IPS-NIHi7 (cell line): ENCODE measurements around the gene RUNDC3A.

Experiments used
- DNase-seq: peaks from one replicate; pipeline ENCODE4 v3.0.0; 2012; ENCODE audit warnings: mixed read lengths; ENCODE audit errors: extremely low spot score

Gene RUNDC3A

DNA sequence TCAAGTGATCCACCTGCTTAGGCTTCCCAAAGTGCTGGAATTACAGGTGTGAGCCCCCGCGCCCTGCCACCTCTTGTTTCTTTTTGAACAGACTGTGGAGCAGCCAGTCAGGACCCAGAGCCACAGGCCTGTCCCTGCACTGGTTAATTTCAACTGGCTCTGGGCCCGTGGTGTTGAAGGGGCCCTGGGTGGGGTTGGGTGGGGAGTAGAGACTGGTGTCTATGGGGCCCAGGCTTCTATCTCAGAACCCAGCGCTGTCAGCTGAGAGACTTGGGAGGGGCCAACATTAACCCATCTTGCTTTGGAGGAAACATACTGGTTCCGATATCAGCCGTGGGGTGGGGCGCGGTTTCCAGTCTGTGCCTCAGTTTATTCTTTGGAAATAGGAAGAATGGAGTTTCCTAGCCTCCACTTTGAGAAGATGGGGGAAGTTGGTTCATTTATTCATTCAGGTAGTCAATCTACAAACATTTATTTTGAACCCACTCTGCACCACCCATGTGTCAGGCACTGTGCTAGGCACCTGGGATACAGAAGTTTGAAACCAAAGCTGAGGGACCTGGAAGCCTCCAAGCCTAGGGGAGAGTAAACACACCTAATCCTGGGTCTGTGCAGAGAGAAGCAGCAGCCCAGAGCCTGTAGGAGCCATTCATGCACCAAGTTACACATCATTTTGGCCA lies 24.9 kb upstream of the RUNDC3A start:
- no peak for DNase-seq

GRCh38 chr17:44284024-44284400 lies 24.4 kb upstream of the RUNDC3A start:
- DNase-seq: no peak

DNA sequence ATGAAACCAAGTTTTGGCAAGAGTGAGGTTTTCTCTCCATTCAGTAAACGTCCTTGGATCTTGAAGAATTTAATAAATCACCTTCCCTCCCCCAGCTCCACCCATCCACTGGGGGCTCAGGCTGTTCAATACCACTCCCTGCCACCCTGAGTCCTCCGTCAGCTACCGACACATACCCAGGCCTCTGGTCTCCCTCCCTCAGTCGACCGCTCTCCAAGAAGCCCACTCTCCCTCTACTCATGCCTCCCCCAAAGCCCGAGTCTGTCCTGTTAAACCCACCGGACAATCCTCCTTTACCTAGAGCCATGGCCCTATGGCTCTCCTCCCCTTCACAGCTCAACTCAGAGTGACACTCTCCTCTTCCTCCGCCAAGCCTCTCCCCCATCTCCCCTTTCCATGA lies 20.8 kb upstream of the RUNDC3A start:
- no peak for DNase-seq

GRCh38 chr17:44293509-44294226 lies 14.7 kb upstream of the RUNDC3A start:
- DNase-seq: no peak

DNA sequence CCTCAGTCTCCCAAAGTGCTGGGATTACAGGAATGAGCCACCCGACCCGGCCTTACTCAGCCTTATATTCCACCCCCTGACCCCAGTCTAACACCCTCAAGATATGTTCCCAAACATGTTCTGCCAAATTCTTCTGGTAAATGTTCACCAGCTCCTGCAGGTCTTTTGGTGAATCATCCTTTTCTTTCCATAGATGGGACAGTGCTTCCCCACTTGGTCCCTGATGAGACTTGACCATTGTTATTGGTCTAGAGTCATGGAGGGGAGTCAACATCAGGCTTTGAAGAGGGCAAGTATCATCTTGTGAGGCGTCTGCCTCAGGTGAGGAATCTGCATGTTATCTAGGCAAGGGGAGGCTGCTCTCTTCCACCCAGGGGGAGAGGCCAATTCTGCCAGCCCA lies 10.4 kb upstream of the RUNDC3A start:
- no peak for DNase-seq

DNA sequence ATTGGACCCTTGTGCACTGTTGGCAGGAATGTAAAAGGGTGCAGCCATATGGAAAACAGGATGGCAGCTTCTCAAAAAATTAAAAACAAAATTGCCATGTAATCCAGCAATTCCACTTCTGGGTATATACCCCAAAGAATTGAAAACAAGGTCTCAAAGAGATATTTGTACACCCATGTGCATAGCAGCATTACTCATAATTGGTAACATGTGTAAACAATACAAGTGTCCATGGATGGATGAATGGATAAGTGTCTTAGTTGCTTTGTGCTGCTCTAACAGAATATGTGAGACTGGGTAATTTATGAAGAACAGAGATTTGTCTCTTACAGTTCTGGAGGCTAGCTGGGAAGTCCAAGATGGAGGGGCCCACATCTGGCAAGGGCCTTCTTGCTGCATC lies 3.8 kb upstream of the RUNDC3A start:
- DNase-seq: no peak

DNA sequence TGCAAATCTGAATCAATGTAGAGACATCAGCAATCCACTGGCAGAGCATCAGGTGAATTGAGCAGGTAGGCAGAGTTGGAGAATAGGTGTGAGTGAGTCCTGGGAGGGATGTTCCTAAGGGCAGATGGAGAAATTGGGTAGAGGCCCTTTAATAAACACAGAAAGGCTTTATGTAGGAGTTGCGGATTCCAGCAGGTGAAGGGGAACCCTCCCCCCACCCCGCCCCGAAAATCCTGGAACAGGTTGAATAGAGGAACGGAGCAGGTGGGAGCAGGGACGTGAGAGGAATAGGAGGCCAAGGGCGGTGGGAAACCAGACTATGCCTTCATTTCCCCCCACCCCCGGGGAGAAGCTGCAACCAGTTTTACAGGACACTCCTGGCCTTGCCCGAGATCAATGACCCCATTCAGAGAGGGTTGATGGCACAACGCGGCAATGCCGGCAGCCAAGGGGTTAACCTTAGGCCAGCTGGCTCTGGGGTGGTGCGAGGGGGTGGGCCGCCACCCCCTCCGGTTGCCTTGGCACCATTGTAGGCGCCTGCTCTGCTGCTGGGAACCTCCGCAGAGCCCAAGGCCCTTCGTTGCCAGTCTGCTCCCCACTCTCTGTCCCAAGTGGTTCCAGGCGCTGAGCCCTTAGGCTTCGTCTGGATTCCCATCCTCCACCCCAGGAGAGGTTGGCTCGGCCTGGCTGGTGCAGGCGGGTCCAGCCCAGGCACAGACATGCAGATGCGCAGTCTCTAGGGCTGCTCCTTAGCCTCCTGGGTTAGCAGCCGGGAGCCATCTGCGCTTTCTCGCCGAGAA lies 814 bp upstream of the RUNDC3A start:
- peak; percentile 88 for DNase-seq

DNA sequence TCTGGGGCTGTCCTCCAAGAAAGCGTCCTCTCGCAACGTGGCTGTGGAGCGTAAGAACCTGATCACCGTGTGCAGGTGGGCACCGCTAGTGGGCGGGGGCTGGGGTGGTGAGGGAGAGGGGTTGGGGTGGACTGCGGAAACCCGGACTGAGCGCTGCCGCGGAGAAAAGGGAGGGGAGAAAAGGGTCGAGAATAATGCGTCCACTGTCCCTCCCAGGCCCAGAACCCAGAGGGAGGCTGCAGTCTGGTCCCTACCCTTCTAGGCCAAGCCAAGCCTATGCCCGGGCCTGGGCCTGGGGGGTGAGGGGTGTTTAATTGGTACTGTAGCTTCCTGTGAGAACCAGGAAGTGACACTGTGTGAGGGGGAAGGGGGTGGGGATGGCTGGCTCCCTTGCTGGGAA lies 464 bp downstream of the RUNDC3A start:
- DNase-seq: no peak

DNA sequence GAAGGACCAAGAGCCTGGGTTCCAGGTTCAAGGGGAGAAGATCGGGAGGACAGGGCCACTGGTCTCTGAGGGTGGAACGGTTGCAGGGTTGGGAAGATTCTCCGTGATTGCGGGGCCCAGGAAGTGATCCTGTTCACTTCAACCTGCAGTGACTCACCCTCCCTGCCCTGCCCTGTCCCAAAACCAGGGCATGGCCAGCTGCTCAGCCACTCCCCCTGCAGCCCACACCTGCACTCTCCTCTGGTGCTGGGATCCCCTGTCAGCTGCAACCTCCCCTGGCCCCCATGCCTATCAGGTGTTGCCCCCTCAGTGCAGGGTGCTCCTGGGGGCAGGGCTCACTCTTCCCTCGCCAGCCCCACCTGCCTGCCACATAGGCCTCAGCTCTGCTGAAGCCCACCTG lies 1.1 kb downstream of the RUNDC3A start:
- DNase-seq: no peak

DNA sequence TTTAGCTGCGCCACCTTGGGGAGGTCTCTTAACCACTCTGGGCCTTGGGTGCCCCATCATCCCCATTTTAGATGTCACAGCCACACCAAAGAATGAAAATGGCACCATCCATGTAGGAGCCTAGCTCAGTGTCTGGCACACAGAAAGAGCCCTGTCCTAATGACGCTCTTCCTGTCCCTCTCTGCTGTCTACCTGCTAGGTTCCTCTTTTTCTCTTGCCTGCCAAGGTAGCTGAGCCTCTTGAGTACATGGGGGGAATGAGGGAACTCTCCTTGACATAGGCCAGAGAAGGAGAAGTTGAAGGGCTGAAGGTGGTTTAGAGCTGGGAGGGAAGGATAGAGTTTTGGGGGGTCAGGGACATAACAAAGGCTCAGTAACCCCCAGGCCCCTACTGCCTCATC lies 1.8 kb downstream of the RUNDC3A start:
- DNase-seq: no peak

DNA sequence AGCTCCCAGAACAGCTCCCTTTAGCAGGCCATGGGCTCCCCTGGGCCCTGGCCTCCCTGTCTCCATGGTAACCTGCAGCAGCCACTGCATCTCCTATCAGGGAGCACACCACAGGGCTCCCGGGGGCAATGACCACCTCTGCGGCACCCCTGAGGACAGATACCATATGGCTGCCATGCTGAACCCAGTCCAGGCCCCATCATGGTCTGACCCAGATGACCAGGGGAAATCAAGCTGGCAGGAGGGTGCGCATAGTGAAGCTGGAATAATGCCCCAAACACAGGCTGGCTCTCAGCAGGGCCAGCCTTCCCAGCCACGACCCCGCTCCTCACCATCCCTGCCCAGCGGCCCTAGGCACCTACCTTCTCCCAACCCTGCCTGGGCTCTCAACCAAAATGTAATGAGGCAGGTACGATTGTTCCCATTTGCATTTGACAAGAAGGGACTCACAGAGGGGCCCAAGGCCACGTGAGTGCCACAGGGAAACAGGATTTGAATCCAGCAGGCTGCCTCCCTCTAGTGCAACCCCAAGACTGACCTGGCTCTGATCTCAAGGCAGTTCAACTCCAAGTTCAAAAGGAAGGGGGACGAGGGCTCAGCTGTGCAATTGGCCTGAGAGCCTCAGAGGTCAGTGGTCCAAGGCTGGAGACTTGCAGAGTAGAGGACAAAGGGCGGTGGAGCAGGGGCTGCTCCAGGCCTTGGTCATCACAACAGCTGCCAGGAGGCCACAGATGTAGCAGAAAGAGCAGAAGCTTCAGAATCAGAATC lies 2.4 kb downstream of the RUNDC3A start:
- DNase-seq: no peak

- no peak for DNase-seq
Measured at GRCh38 chr17:44311562-44312181, 3.3 kb downstream of the RUNDC3A start.

- no peak for DNase-seq
Measured at GRCh38 chr17:44312396-44313104, 4.1 kb downstream of the RUNDC3A start.

DNA sequence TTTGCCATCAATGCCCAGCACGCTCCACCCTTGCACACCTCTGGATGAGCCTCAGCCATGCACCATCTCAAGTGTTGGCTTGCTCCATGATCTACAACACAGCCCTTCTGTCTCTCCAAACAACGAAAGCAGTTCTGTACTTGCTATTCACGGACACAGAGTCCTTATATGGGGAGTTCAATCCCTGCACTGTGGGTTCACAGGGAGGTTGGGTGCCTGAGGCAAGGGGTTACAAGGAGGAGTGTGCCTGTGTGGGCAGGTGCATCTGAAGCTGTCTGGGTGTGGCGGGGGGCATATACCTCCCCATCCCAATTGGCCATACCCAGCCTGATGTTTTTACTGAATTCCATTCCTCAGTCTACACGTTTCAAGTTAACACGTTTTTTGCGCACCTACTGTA lies 5.6 kb downstream of the RUNDC3A start:
- DNase-seq: no peak

DNA sequence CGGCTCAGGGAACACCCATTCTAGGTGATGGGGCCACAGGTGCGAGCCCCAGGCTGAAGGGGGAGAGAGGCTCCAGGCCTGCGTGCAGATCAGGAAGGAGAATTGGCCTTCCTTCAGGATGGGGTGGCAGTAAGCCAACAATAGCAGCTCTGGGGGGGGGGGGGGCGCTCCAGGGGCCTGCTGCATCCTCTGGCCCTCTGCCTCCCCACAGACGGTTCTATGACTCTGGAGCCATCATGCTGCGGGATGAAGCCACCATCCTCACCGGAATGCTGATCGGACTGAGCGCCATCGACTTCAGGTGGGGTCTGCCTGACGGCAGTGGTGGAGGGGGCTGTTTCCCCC lies 6.1 kb downstream of the RUNDC3A start:
- DNase-seq: no peak

DNA sequence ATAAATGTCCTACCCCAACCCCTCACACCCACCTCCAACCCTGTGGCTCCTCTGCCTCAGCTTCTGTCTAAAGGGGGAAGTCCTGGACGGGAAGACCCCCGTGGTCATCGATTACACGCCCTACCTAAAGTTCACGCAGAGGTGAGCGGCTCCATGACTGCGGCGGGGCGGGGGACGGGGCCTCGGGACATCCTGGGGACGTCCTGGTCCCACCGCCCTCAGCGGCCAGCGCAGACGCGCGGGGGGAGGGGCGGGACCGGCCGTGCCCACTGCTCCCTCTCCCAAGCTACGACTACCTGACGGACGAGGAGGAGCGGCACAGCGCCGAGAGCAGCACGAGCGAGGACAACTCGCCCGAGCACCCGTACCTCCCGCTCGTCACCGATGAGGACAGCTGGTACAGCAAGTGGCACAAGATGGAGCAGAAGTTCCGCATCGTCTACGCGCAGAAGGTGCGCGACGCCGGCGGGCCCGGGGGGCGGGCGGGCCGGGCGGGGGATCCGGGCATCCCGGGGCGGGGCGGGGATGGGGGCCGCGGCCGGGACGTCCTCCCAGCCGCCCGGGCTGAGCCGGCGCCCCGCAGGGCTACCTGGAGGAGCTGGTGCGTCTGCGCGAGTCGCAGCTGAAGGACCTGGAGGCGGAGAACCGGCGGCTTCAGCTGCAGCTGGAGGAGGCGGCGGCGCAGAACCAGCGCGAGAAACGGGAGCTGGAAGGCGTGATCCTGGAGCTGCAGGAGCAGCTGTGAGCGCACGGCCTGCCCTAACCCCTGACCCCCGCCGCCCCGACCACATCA lies 6.7 kb downstream of the RUNDC3A start:
- peak; percentile 81 for DNase-seq

DNA sequence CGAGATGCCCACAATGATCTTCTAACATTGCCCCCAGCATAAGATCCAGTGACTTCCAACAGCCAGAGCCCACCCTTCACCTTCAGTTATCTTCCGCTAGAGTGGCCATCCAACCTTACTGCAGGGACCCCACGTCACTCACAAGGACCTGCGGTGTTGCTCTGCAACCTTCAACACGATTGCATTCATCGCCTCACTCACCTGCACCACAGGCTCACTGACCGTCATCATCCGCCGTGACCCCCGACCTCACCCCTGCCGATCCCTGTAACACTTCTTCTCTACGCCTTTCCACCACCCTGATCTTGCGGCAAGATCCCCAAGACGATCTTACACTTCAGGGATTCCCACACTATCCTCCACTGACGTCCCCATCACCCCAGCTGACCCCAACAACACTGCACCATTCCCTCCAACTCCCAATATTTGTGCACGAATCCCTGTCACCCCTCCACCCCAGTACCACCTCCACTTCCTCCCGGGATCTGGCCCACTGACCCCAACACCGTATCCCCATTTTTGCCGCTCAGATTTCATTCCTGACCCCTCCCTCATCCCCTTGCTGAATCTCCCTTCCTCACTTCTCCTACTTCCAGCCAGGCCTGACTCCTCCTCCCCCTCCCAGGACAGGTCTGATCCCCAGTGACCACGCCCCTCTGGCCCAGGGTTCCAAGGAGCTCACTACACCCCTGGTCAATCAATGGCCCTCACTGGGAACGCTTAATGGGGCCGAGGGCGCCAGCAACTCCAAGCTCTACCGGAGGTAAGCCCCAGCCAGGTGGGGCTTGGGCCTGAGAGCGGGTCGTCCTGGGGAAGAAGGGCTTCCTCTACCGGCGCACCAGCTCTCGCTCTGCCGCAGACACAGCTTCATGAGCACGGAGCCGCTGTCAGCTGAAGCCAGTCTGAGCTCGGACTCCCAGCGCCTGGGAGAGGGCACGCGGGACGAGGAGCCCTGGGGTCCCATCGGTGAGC lies 7.6 kb downstream of the RUNDC3A start:
- peak; percentile 92 for DNase-seq

DNA sequence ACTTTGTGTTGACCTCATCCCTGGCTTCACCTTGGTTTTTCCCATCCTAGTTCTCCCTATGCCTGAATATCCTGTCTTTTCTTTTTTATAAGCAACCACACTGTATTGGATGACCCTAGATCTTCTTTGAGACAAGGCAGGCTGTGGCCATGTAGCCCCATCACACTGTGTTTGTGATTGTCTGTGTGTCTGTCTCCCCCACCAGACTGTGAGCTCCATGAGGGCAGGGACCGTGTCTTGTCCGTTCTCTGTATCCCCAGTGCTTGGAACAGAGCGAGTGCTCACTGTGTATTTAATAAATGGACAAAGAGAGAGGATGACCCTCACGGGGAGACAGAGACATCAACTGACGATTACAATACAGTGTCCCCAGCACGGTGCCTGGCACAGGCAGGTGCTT lies 9.1 kb downstream of the RUNDC3A start:
- DNase-seq: no peak
